Body of pancreas (tissue), 4 donors: ENCODE results near the gene WDR83.

ENCODE experiments used
- POLR2A ChIP-seq, 3 donors: fragments of 450-650 bp; IDR thresholded peaks; one replicate each; pipeline ENCODE4 v1.6.1; 2016; ENCODE audit warnings: antibody characterized with exemption in 3 of 3, mild to moderate bottlenecking in 2 of 3
- TF ChIP-seq, protein P1 (sequence below), 7 experiments: fragments of 450-650 bp in 4 of 7; fragments of 200-600 bp in 3 of 7; sonication (generic) in 3 of 7; IDR thresholded peaks; one replicate each; pipeline ENCODE4 v1.5.1; 2016 to 2019; ENCODE audit warnings: antibody characterized with exemption in 7 of 7

DNA sequence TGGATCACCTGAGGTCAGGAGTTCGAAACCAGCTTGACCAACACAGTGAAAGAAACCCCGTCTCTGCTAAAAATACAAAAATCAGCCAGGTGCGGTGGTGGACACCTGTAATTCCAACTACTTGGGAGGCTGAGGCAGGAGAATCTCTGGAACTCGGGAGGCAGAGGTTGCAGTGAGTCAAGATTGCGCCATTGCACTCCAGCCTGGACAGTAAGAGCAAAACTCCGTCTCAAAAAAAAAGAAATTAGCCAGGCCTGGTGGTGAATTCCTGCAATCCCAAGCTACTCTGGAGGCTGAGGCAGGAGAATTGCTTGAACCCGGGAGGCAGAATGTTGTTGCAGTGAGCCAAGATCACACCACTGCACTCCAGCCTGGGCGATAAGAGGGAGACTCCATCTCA lies 42.0 kb downstream of the WDR83 start:
- TF ChIP-seq, protein P1, sequence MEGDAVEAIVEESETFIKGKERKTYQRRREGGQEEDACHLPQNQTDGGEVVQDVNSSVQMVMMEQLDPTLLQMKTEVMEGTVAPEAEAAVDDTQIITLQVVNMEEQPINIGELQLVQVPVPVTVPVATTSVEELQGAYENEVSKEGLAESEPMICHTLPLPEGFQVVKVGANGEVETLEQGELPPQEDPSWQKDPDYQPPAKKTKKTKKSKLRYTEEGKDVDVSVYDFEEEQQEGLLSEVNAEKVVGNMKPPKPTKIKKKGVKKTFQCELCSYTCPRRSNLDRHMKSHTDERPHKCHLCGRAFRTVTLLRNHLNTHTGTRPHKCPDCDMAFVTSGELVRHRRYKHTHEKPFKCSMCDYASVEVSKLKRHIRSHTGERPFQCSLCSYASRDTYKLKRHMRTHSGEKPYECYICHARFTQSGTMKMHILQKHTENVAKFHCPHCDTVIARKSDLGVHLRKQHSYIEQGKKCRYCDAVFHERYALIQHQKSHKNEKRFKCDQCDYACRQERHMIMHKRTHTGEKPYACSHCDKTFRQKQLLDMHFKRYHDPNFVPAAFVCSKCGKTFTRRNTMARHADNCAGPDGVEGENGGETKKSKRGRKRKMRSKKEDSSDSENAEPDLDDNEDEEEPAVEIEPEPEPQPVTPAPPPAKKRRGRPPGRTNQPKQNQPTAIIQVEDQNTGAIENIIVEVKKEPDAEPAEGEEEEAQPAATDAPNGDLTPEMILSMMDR (IDR thresholded peaks at IDR 0.05): no peak
- TF ChIP-seq POLR2A (IDR thresholded peaks at IDR 0.05): no peak
